ENCODE data around the gene TOX2.
A peak's percentile ranks its signal among the peaks of the same experiment; 100 is the strongest.

TOX2 gene

DNA sequence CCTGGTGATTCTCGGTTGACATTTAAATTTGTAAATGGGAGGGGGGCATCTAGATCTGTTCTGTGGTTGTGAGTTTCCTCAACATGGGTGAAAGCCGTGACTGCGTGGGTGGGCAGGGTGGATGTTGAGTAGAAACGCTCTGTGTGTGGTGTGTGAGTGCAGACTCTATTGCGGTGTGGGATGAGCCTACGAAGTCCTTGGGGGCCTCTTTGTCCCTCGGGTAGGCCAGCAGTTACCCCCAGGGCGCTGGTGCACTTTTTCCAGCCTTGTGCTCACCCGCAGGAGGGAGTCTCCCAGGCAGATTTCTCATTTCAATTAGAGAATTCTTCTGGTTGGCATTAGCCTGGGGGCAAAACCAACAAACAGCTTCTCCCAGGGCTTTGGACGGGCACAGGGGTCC is 10.6 kb downstream of the TOX2 start (continued):
- TF ChIP-seq ZNF645 (tag by site-specific recombination; IDR thresholded peaks at IDR 0.05) (no peak), ZNF610 (tag by site-specific recombination; IDR thresholded peaks at IDR 0.05; ENCODE audit: borderline replicate concordance) (no peak), ZNF114 (tag by site-specific recombination; IDR thresholded peaks at IDR 0.05) (no peak), OVOL3 (tag by site-specific recombination; IDR thresholded peaks at IDR 0.05) (no peak), GLI2 (tag by site-specific recombination; IDR thresholded peaks at IDR 0.05; ENCODE audit: borderline replicate concordance, low read depth) (no peak), GLIS1 (tag by site-specific recombination; IDR thresholded peaks at IDR 0.05) (peak; percentile 98), ZNF335 (tag by site-specific recombination; conservative IDR thresholded peaks at IDR 0.05) (no peak), ZNF214 (tag by site-specific recombination; IDR thresholded peaks at IDR 0.05; ENCODE audit: borderline replicate concordance) (no peak)
- TF ChIP-seq, protein P1, sequence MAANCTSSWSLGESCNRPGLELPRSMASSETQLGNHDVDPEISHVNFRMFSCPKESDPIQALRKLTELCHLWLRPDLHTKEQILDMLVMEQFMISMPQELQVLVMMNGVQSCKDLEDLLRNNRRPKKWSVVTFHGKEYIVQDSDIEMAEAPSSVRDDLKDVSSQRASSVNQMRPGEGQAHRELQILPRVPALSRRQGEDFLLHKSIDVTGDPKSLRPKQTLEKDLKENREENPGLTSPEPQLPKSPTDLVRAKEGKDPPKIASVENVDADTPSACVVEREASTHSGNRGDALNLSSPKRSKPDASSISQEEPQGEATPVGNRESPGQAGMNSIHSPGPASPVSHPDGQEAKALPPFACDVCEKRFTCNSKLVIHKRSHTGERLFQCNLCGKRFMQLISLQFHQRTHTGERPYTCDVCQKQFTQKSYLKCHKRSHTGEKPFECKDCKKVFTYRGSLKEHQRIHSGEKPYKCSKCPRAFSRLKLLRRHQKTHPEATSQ (tag by site-specific recombination; IDR thresholded peaks at IDR 0.05), result no peak

DNA sequence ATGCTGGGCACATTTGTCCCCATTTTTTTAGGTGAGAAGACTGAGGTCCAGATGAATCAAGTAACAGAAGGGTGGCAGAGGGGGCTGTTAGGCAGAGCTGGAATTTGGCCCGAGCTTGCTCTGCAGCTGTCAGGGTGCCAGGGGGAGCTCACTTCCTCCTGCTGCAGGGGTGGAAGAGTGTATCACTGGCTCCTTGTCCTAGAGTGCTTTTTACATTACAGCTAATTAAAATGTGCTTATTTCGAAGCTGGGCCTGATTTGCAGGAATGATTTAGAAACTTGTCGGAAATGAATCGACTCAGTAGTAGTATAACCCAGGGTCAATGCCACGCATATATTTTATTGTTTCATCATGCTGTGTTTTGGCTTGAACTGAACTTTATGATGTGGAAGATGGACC is 11.1 kb downstream of the TOX2 start:
- Histone ChIP-seq H3K36me3 (ENCODE audit: control insufficient read depth in 2 of 2, insufficient read depth in 1 of 2, low read length in 2 of 2) (no peaks in the 10 kb centered on the region), H3K9me3 (ENCODE audit: control insufficient read depth, insufficient read depth, low read depth, low read length) (no peaks in the 10 kb centered on the region), H3K27ac (ENCODE audit: extremely low read depth, low read depth, low read length) (no peak overlapping the region), H3K4me1 (ENCODE audit: control insufficient read depth, insufficient read depth, low read length) (peaks cover 14% of the 10 kb centered on the region; the same call in 1 of the 2 replicates), H3K4me3 (ENCODE audit: low read depth, low read length) (no peak overlapping the region)
- ChIA-PET CTCF (interaction anchor here (0.6 to 0.7 kb wide), 2 partner anchors 155 to 174 kb away, joined by 3 to 4 read pairs; no protein-coding TSS in a partner anchor), POLR2A (no interaction called here)
- TF ChIP-seq ZNF600 (tag by site-specific recombination; IDR thresholded peaks at IDR 0.05) (0 out of 2 replicates have a peak, but pooled peaks have one; percentile 10), BCL11A (tag by site-specific recombination; IDR thresholded peaks at IDR 0.05; ENCODE audit: low read depth) (no peak), ZNF341 (tag by site-specific recombination; IDR thresholded peaks at IDR 0.05; ENCODE audit: low read depth) (peak; percentile 34; the same call in 1 of the 2 replicates), ZNF2 (tag by site-specific recombination; IDR thresholded peaks at IDR 0.05) (no peak), ZNF629 (tag by site-specific recombination; IDR thresholded peaks at IDR 0.05) (no peak), ZNF146 (tag by site-specific recombination; IDR thresholded peaks at IDR 0.05) (no peak), TRIM28 (IDR thresholded peaks at IDR 0.05; ENCODE audit: borderline replicate concordance, low read length) (no peak), SCRT2 (tag by site-specific recombination; IDR thresholded peaks at IDR 0.05) (no peak), ZNF221 (tag by site-specific recombination; IDR thresholded peaks at IDR 0.05; ENCODE audit: borderline replicate concordance) (no peak), ZNF623 (tag by site-specific recombination; IDR thresholded peaks at IDR 0.05) (no peak), ZNF10 (tag by site-specific recombination; IDR thresholded peaks at IDR 0.05) (no peak), ZIC2 (tag by site-specific recombination; IDR thresholded peaks at IDR 0.05) (no peak), ZNF664 (tag by site-specific recombination; IDR thresholded peaks at IDR 0.05) (peak; percentile 17; the same call in 1 of the 2 replicates), PRDM10 (tag by site-specific recombination; IDR thresholded peaks at IDR 0.05) (peak; percentile 97), MYNN (tag by site-specific recombination; IDR thresholded peaks at IDR 0.05; ENCODE audit: borderline replicate concordance) (no peak), ZNF354C (tag by site-specific recombination; IDR thresholded peaks at IDR 0.05; ENCODE audit: borderline replicate concordance, low read depth) (no peak), ZNF792 (tag by site-specific recombination; IDR thresholded peaks at IDR 0.05) (no peak), ZNF37A (tag by site-specific recombination; IDR thresholded peaks at IDR 0.05) (no peak), ZNF777 (tag by site-specific recombination; IDR thresholded peaks at IDR 0.05; ENCODE audit: borderline replicate concordance) (no peak), ZSCAN23 (tag by site-specific recombination; IDR thresholded peaks at IDR 0.05) (no peak), ZNF114 (tag by site-specific recombination; IDR thresholded peaks at IDR 0.05) (no peak), ZNF768 (tag by site-specific recombination; IDR thresholded peaks at IDR 0.05) (no peak), GLI2 (tag by site-specific recombination; IDR thresholded peaks at IDR 0.05; ENCODE audit: borderline replicate concordance, low read depth) (no peak)
- TF ChIP-seq, protein P2, sequence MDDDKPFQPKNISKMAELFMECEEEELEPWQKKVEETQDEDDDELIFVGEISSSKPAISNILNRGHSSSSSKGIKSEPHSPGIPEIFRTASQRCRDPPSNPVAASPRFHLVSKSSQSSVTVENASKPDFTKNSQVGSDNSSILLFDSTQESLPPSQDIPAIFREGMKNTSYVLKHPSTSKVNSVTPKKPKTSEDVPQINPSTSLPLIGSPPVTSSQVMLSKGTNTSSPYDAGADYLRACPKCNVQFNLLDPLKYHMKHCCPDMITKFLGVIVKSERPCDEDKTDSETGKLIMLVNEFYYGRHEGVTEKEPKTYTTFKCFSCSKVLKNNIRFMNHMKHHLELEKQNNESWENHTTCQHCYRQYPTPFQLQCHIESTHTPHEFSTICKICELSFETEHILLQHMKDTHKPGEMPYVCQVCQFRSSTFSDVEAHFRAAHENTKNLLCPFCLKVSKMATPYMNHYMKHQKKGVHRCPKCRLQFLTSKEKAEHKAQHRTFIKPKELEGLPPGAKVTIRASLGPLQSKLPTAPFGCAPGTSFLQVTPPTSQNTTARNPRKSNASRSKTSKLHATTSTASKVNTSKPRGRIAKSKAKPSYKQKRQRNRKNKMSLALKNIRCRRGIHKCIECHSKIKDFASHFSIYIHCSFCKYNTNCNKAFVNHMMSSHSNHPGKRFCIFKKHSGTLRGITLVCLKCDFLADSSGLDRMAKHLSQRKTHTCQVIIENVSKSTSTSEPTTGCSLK (tag by site-specific recombination; IDR thresholded peaks at IDR 0.05), result no peak

All from HEK293 (cell line).